GM18519 (cell line): ENCODE results near the gene KCP.
"Not testable (repeated sequence)": the region's sequence is repeated elsewhere in the genome, so short reads cannot be mapped to it uniquely, and the experiment has no call there.

Experiments
- ATAC-seq: cut with Tn5 transposase; IDR thresholded peaks from one replicate; pipeline ENCODE4 v1.9.1; 2021; ENCODE audit warnings: mild to moderate bottlenecking, moderate library complexity; ENCODE audit not compliant: unreplicated experiment, low FRiP score

KCP gene

GRCh38 chr7:128922496-128923410, 12.2 kb upstream of the KCP start:
- ATAC-seq: no peak

- no peak for ATAC-seq
These were observed 11.4 kb upstream of the KCP start for GRCh38 chr7:128921866-128922440.

GRCh38 chr7:128920913-128921582, 10.5 kb upstream of the KCP start:
- ATAC-seq: no peak

GRCh38 chr7:128919881-128920799, 9.6 kb upstream of the KCP start:
- no peak for ATAC-seq

- ATAC-seq: no peak
These were observed 8.7 kb upstream of the KCP start for GRCh38 chr7:128919241-128919640.

- ATAC-seq: no peak
These were observed 7.6 kb upstream of the KCP start for GRCh38 chr7:128918016-128918665.

GRCh38 chr7:128917122-128917521, 6.6 kb upstream of the KCP start:
- ATAC-seq: no peak

- ATAC-seq: no peak
These were observed 6.1 kb upstream of the KCP start for GRCh38 chr7:128916643-128916915.

GRCh38 chr7:128915841-128916642, 5.5 kb upstream of the KCP start:
- no peak for ATAC-seq

- ATAC-seq: no peak
These were observed 4.8 kb upstream of the KCP start for GRCh38 chr7:128915271-128915819.

- ATAC-seq: no peak
These were observed 4.2 kb upstream of the KCP start for GRCh38 chr7:128914566-128915151.

- ATAC-seq: no peak
These were observed 3.5 kb upstream of the KCP start for GRCh38 chr7:128913870-128914565.

GRCh38 chr7:128912709-128913495, 2.4 kb upstream of the KCP start:
- not testable (repeated sequence) for ATAC-seq

- ATAC-seq: no peak
These were observed 1.8 kb upstream of the KCP start for GRCh38 chr7:128912281-128912680.

- no peak for ATAC-seq
These were observed 1.0 kb upstream of the KCP start for GRCh38 chr7:128911423-128912031.

GRCh38 chr7:128909625-128910568, 612 bp downstream of the KCP start:
- ATAC-seq: no peak
